GM12878 (cell line): ENCODE results near the gene P4HA1. TPM values are rescaled to one million over a fixed set of nuclear protein-coding genes. Genes with fewer than 3 reads are reported as not detected.

Experiments used
- BCL11A ChIP-seq: IDR thresholded peaks from 2 replicates; pipeline ENCODE4 v1.6.1; 2011; ENCODE audit warnings: low read depth, low read length
- BHLHE40 ChIP-seq, 2 experiments: fragments of 450-650 bp in 1 of 2; IDR thresholded peaks; 2 replicates each; pipeline ENCODE4 v1.6.1; 2011 to 2017; ENCODE audit warnings: low read depth in 2 of 2, borderline replicate concordance in 1 of 2, improper control_type of control experiment in 1 of 2, low read length in 1 of 2, mild to moderate bottlenecking in 1 of 2
- BRCA1 ChIP-seq: IDR thresholded peaks from 2 replicates; pipeline ENCODE4 v1.6.1; 2011; ENCODE audit warnings: low read depth, low read length, improper control_type of control experiment
- CHD4 ChIP-seq: fragments of 200-600 bp; sonication (generic); IDR thresholded peaks from 2 replicates; pipeline ENCODE4 v1.6.1; 2016; ENCODE audit warnings: mild to moderate bottlenecking
- CREB1 ChIP-seq: IDR thresholded peaks from 2 replicates; pipeline ENCODE4 v1.6.1; 2012; ENCODE audit warnings: low read depth, mild to moderate bottlenecking, inconsistent platforms
- MYB ChIP-seq: fragments of 150-350 bp; IDR thresholded peaks from 2 replicates; pipeline ENCODE4 v1.6.1; 2014; ENCODE audit warnings: mild to moderate bottlenecking, low read depth, low read length, borderline replicate concordance
- SMARCA5 ChIP-seq: fragments of 450-650 bp; IDR thresholded peaks from 2 replicates; pipeline ENCODE4 v1.6.1; 2017; ENCODE audit warnings: mild to moderate bottlenecking
- TCF3 ChIP-seq: IDR thresholded peaks from 2 replicates; pipeline ENCODE4 v1.6.1; 2012; ENCODE audit warnings: low read depth, mild to moderate bottlenecking, low read length, borderline replicate concordance; ENCODE audit not compliant: insufficient read depth
- polyA plus RNA-seq, 11 experiments: library from polyadenylated mRNA; depleted of rRNA in 4 of 11; unstranded in 6 of 11; stranded (reverse) in 5 of 11; fragments of >200 nt; fragmentation: Nextera tagmentation in 4 of 11; fragmentation: Illumina TruSeq in 1 of 11; extraction: Ambion mirVana in 4 of 11; extraction: Trizol in 1 of 11; gene quantifications; 1 replicate in 1 of 11; 2 replicates in 10 of 11; pipeline versions ENCODE4 v1.2.1 to v1.2.3, GENCODE V29; 2011 to 2016; ENCODE audit warnings: inconsistent platforms in 2 of 11, missing spikeins in 2 of 11, low read depth in 1 of 11
- total RNA-seq, 4 experiments: library from RNA; depleted of rRNA in 3 of 4; stranded (reverse); fragments of >200 nt in 3 of 4; fragmentation: Illumina TruSeq in 1 of 4; extraction: Trizol in 1 of 4; gene quantifications; 2 replicates each; pipeline versions ENCODE4 v1.2.1 to v1.2.3, GENCODE V29; 2013 to 2021
- TF ChIP-seq, protein P1 (sequence below), 3 experiments: IDR thresholded peaks in 2 of 3; conservative IDR thresholded peaks in 1 of 3; 2 replicates each; pipeline ENCODE4 v1.5.1; 2011; ENCODE audit warnings: low read depth in 3 of 3, low read length in 3 of 3, mild to moderate bottlenecking in 3 of 3, control low read depth in 2 of 3, moderate library complexity in 2 of 3, inconsistent platforms in 1 of 3, mixed read lengths in 1 of 3; ENCODE audit not compliant: control insufficient read depth in 2 of 3, insufficient read depth in 1 of 3; ENCODE audit errors: extremely low read depth in 1 of 3
- TF ChIP-seq, protein P2 (sequence below): fragments of 450-650 bp; formaldehyde crosslinking; IDR thresholded peaks from 2 replicates; pipeline ENCODE4 v1.4.0; 2022; ENCODE audit warnings: mild to moderate bottlenecking, moderate library complexity
- TF ChIP-seq, protein P3 (sequence below): IDR thresholded peaks from 2 replicates; pipeline ENCODE4 v1.6.1; 2012; ENCODE audit warnings: improper control_type of control experiment, low read depth, low read length; ENCODE audit not compliant: insufficient replicate concordance
- TF ChIP-seq, protein P4 (sequence below): fragments of 450-650 bp; formaldehyde crosslinking; IDR thresholded peaks from 2 replicates; pipeline ENCODE4 v1.4.0; 2020; ENCODE audit warnings: mild to moderate bottlenecking, moderate library complexity

Gene P4HA1
- total and polyA plus RNA-seq, 10 of the 15 experiments (the other 5 are each of a cell fraction or from before 2014, with no cell fraction given), result 15.0 to 160 (median 24.1) TPM

DNA sequence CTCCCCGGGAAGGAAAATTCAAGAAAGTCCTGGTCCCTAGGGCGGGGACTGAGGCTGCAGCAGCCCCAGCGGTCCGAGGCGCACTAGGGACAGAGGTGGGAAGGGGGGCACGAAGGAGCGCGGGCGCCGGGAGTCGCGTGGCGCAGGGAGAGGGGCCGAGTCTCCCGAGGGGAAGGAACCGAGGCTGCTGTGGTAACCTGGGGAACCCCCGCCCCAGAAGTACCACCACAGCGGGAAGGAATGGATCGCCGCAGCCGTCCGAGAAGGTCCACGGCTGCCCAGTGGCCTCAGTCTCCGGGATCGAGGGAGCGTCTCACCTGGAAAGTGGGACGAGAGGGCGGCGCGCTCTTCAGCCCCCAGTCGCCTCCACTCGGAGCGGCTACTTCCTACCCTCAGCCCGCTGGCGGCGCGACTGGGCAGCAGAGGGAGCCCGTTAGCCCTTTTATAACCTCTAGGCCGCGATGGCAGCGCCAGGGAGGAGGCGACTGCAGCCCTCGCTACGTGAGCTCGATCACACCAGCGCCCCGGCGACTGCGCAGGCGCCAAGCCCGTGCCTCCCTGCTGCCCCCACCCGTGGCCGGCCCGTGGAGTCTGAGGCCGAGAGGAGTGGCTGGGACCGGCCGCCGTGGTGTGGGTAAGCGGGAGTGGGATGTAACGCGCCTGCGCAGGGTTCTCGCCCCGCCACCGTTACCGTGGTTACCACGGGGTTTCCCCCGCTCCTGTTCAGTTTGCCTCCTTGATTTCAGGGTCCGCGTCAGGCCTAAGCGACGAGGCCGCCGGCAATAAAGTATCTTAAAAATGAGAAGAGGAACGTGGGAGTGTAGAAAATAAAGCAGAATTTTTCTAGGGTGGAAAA, at the start of gene P4HA1 (continued):
- TF ChIP-seq, protein P1, sequence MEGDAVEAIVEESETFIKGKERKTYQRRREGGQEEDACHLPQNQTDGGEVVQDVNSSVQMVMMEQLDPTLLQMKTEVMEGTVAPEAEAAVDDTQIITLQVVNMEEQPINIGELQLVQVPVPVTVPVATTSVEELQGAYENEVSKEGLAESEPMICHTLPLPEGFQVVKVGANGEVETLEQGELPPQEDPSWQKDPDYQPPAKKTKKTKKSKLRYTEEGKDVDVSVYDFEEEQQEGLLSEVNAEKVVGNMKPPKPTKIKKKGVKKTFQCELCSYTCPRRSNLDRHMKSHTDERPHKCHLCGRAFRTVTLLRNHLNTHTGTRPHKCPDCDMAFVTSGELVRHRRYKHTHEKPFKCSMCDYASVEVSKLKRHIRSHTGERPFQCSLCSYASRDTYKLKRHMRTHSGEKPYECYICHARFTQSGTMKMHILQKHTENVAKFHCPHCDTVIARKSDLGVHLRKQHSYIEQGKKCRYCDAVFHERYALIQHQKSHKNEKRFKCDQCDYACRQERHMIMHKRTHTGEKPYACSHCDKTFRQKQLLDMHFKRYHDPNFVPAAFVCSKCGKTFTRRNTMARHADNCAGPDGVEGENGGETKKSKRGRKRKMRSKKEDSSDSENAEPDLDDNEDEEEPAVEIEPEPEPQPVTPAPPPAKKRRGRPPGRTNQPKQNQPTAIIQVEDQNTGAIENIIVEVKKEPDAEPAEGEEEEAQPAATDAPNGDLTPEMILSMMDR (IDR thresholded peaks at IDR 0.05 in 2 of 3, conservative IDR thresholded peaks at IDR 0.05 in 1 of 3; ENCODE audit: control insufficient read depth in 2 of 3, extremely low read depth in 1 of 3, insufficient read depth in 1 of 3, low read depth in 3 of 3, low read length in 3 of 3), result peak; percentile 70 to 87 (median 70)
- TF ChIP-seq TCF3 (peak; percentile 79; the same call in 1 of the 2 replicates), SMARCA5 (peak; percentile 86), CHD4 (no peak), BRCA1 (no peak), BHLHE40 (IDR thresholded peaks at IDR 0.05; ENCODE audit: borderline replicate concordance in 1 of 2, low read depth in 2 of 2, low read length in 1 of 2) (peak; percentile 82 to 93; a peak in 3 of 4 replicates), BCL11A (no peak), MYB (no peak), CREB1 (peak; percentile 73)
- TF ChIP-seq, protein P2, sequence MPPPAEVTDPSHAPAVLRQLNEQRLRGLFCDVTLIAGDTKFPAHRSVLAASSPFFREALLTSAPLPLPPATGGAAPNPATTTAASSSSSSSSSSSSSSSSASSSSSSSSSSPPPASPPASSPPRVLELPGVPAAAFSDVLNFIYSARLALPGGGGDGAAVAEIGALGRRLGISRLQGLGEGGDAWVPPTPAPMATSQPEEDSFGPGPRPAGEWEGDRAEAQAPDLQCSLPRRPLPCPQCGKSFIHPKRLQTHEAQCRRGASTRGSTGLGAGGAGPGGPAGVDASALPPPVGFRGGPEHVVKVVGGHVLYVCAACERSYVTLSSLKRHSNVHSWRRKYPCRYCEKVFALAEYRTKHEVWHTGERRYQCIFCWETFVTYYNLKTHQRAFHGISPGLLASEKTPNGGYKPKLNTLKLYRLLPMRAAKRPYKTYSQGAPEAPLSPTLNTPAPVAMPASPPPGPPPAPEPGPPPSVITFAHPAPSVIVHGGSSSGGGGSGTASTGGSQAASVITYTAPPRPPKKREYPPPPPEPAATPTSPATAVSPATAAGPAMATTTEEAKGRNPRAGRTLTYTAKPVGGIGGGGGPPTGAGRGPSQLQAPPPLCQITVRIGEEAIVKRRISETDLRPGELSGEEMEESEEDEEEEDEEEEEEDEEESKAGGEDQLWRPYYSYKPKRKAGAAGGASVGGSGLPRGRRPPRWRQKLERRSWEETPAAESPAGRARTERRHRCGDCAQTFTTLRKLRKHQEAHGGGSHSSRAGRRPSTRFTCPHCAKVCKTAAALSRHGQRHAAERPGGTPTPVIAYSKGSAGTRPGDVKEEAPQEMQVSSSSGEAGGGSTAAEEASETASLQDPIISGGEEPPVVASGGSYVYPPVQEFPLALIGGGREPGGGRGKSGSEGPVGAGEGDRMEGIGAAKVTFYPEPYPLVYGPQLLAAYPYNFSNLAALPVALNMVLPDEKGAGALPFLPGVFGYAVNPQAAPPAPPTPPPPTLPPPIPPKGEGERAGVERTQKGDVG, result no peak
- TF ChIP-seq, protein P3, sequence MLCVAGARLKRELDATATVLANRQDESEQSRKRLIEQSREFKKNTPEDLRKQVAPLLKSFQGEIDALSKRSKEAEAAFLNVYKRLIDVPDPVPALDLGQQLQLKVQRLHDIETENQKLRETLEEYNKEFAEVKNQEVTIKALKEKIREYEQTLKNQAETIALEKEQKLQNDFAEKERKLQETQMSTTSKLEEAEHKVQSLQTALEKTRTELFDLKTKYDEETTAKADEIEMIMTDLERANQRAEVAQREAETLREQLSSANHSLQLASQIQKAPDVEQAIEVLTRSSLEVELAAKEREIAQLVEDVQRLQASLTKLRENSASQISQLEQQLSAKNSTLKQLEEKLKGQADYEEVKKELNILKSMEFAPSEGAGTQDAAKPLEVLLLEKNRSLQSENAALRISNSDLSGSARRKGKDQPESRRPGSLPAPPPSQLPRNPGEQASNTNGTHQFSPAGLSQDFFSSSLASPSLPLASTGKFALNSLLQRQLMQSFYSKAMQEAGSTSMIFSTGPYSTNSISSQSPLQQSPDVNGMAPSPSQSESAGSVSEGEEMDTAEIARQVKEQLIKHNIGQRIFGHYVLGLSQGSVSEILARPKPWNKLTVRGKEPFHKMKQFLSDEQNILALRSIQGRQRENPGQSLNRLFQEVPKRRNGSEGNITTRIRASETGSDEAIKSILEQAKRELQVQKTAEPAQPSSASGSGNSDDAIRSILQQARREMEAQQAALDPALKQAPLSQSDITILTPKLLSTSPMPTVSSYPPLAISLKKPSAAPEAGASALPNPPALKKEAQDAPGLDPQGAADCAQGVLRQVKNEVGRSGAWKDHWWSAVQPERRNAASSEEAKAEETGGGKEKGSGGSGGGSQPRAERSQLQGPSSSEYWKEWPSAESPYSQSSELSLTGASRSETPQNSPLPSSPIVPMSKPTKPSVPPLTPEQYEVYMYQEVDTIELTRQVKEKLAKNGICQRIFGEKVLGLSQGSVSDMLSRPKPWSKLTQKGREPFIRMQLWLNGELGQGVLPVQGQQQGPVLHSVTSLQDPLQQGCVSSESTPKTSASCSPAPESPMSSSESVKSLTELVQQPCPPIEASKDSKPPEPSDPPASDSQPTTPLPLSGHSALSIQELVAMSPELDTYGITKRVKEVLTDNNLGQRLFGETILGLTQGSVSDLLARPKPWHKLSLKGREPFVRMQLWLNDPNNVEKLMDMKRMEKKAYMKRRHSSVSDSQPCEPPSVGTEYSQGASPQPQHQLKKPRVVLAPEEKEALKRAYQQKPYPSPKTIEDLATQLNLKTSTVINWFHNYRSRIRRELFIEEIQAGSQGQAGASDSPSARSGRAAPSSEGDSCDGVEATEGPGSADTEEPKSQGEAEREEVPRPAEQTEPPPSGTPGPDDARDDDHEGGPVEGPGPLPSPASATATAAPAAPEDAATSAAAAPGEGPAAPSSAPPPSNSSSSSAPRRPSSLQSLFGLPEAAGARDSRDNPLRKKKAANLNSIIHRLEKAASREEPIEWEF, result no peak
- TF ChIP-seq, protein P4, sequence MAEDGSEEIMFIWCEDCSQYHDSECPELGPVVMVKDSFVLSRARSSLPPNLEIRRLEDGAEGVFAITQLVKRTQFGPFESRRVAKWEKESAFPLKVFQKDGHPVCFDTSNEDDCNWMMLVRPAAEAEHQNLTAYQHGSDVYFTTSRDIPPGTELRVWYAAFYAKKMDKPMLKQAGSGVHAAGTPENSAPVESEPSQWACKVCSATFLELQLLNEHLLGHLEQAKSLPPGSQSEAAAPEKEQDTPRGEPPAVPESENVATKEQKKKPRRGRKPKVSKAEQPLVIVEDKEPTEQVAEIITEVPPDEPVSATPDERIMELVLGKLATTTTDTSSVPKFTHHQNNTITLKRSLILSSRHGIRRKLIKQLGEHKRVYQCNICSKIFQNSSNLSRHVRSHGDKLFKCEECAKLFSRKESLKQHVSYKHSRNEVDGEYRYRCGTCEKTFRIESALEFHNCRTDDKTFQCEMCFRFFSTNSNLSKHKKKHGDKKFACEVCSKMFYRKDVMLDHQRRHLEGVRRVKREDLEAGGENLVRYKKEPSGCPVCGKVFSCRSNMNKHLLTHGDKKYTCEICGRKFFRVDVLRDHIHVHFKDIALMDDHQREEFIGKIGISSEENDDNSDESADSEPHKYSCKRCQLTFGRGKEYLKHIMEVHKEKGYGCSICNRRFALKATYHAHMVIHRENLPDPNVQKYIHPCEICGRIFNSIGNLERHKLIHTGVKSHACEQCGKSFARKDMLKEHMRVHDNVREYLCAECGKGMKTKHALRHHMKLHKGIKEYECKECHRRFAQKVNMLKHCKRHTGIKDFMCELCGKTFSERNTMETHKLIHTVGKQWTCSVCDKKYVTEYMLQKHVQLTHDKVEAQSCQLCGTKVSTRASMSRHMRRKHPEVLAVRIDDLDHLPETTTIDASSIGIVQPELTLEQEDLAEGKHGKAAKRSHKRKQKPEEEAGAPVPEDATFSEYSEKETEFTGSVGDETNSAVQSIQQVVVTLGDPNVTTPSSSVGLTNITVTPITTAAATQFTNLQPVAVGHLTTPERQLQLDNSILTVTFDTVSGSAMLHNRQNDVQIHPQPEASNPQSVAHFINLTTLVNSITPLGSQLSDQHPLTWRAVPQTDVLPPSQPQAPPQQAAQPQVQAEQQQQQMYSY (CRISPR knock-in tag), result no peak
